IMR-90 (cell line): ENCODE results near the gene PRKACA. TPM values are rescaled to one million over a fixed set of nuclear protein-coding genes. Genes with fewer than 3 reads are reported as not detected.
A peak's percentile ranks its signal among the peaks of the same experiment; 100 is the strongest.

Experiments
- ATAC-seq: fragments of 200-7000 bp; cut with Tn5 transposase; 2 replicates; pipeline ENCODE4 v1.9.1; 2020; ENCODE audit warnings: low read depth, mild to moderate bottlenecking, moderate library complexity
- BruUV-seq: library from RNA; stranded (reverse); fragments of 400-500 nt; replicated peaks from 2 replicates; lab custom pipeline; 2021; lab: Mats Ljungman, UMichigan
- CTCF ChIA-PET: fragments of 300-600 bp; formaldehyde crosslinking; extraction: SDS; loops from one replicate; lab custom pipeline; 2021; ENCODE audit warnings: antibody characterized with exemption; lab: Yijun Ruan, JAX
- POLR2A ChIA-PET: fragments of 300-600 bp; sonication (Branson Sonifier 250); formaldehyde crosslinking; loops from one replicate; lab custom pipeline; 2022; ENCODE audit warnings: antibody characterized with exemption; ENCODE audit not compliant: unreplicated experiment; lab: Charles Lee
- DNase-seq: peaks from one replicate; pipeline ENCODE4 v3.0.0; 2013
- H2AFZ ChIP-seq: replicated peaks from 2 replicates; pipeline ENCODE3; 2013; ENCODE audit warnings: low read length, mild to moderate bottlenecking; ENCODE audit not compliant: poor library complexity
- H2AK5ac ChIP-seq: 2 replicates; pipeline ENCODE4 v1.6.1; 2013; ENCODE audit warnings: low read depth, low read length, inconsistent platforms
- H2AK9ac ChIP-seq: replicated peaks from 2 replicates; pipeline ENCODE3; 2013; ENCODE audit warnings: mild to moderate bottlenecking, low read depth, low read length, moderate library complexity; ENCODE audit not compliant: poor library complexity
- H2BK120ac ChIP-seq: 2 replicates; pipeline ENCODE4 v1.6.1; 2013; ENCODE audit warnings: low read depth, low read length, inconsistent platforms
- H2BK15ac ChIP-seq: 3 replicates; pipeline ENCODE4 v1.6.1; 2013; ENCODE audit warnings: low read depth, low read length, inconsistent platforms
- H2BK20ac ChIP-seq: 2 replicates; pipeline ENCODE4 v1.6.1; 2013; ENCODE audit warnings: low read depth, mild to moderate bottlenecking, inconsistent platforms, low read length, moderate library complexity
- H2BK5ac ChIP-seq: 2 replicates; pipeline ENCODE4 v1.6.1; 2013; ENCODE audit warnings: mild to moderate bottlenecking, low read depth, low read length, inconsistent platforms; ENCODE audit not compliant: poor library complexity, severe bottlenecking
- H3K14ac ChIP-seq: replicated peaks from 2 replicates; pipeline ENCODE4 v1.6.1; 2013; ENCODE audit warnings: low read depth, low read length, inconsistent platforms
- H3K18ac ChIP-seq: 2 replicates; pipeline ENCODE4 v1.6.1; 2013; ENCODE audit warnings: low read depth, low read length, control low read depth
- H3K23ac ChIP-seq: 2 replicates; pipeline ENCODE4 v1.6.1; 2013; ENCODE audit warnings: low read depth, low read length, inconsistent platforms
- H3K27ac ChIP-seq: 2 replicates; pipeline ENCODE4 v1.5.1; 2013; ENCODE audit warnings: mild to moderate bottlenecking, control low read depth, low read length; ENCODE audit not compliant: insufficient read depth
- H3K27me3 ChIP-seq: 2 replicates; pipeline ENCODE4 v1.6.1; 2013; ENCODE audit warnings: low read length; ENCODE audit not compliant: control insufficient read depth, insufficient read depth
- H3K36me3 ChIP-seq: 2 replicates; pipeline ENCODE4 v1.6.1; 2013; ENCODE audit warnings: low read length, mixed read lengths; ENCODE audit not compliant: control insufficient read depth, insufficient read depth
- H3K4ac ChIP-seq: 2 replicates; pipeline ENCODE4 v1.6.1; 2013; ENCODE audit warnings: low read depth, low read length, inconsistent platforms
- H3K4me1 ChIP-seq: 2 replicates; pipeline ENCODE4 v1.6.1; 2013; ENCODE audit warnings: low read length, mixed read lengths; ENCODE audit not compliant: control insufficient read depth, insufficient read depth
- H3K4me2 ChIP-seq: 2 replicates; pipeline ENCODE4 v1.6.1; 2013; ENCODE audit warnings: low read depth, mild to moderate bottlenecking, control low read depth, low read length, moderate library complexity
- H3K4me3 ChIP-seq: 2 replicates; pipeline ENCODE4 v1.5.1; 2013; ENCODE audit warnings: low read depth, mild to moderate bottlenecking, control low read depth, low read length, moderate library complexity; ENCODE audit not compliant: insufficient read depth
- H3K56ac ChIP-seq: 2 replicates; pipeline ENCODE4 v1.6.1; 2013; ENCODE audit warnings: low read length, inconsistent platforms; ENCODE audit not compliant: insufficient read depth; ENCODE audit errors: extremely low read depth
- H3K79me1 ChIP-seq, 2 experiments: 2 replicates each; pipeline ENCODE4 v1.6.1; 2013; ENCODE audit warnings: low read length in 2 of 2, inconsistent platforms in 1 of 2, low read depth in 1 of 2
- H3K9ac ChIP-seq: 2 replicates; pipeline ENCODE4 v1.6.1; 2013; ENCODE audit warnings: low read depth, low read length, control low read depth
- H3K9me1 ChIP-seq: 2 replicates; pipeline ENCODE4 v1.6.1; 2013; ENCODE audit warnings: low read length, inconsistent platforms; ENCODE audit not compliant: insufficient read depth
- H3K9me3 ChIP-seq: 2 replicates; pipeline ENCODE4 v1.6.1; 2013; ENCODE audit warnings: low read length; ENCODE audit not compliant: control insufficient read depth, insufficient read depth
- H4K20me1 ChIP-seq: 2 replicates; pipeline ENCODE4 v1.6.1; 2013; ENCODE audit warnings: low read length, inconsistent platforms; ENCODE audit not compliant: insufficient read depth
- H4K5ac ChIP-seq: 2 replicates; pipeline ENCODE4 v1.6.1; 2013; ENCODE audit warnings: mild to moderate bottlenecking, low read depth, low read length, control low read depth
- H4K8ac ChIP-seq, 2 experiments: 2 replicates each; pipeline ENCODE4 v1.6.1; 2013; ENCODE audit warnings: low read depth in 2 of 2, low read length in 2 of 2, control low read depth in 1 of 2, inconsistent platforms in 1 of 2
- H4K91ac ChIP-seq: 2 replicates; pipeline ENCODE4 v1.6.1; 2013; ENCODE audit warnings: low read depth, low read length, inconsistent platforms; ENCODE audit not compliant: insufficient read depth
- CHD1 ChIP-seq: IDR thresholded peaks from 2 replicates; pipeline ENCODE4 v1.6.1; 2012; ENCODE audit warnings: low read depth, low read length, improper control_type of control experiment
- CTCF ChIP-seq: conservative IDR thresholded peaks from 2 replicates; pipeline ENCODE4 v1.5.1; 2012; ENCODE audit warnings: mild to moderate bottlenecking, low read depth, low read length, improper control_type of control experiment
- FOS ChIP-seq: fragments of 150-350 bp; IDR thresholded peaks from 2 replicates; pipeline ENCODE4 v1.6.1; 2016; ENCODE audit warnings: low read depth, low read length
- MAFK ChIP-seq: IDR thresholded peaks from 2 replicates; pipeline ENCODE4 v1.6.1; 2012; ENCODE audit warnings: low read depth, low read length, improper control_type of control experiment
- MAZ ChIP-seq: IDR thresholded peaks from 2 replicates; pipeline ENCODE4 v1.6.1; 2012; ENCODE audit warnings: low read depth, mild to moderate bottlenecking, low read length, improper control_type of control experiment, moderate library complexity, borderline replicate concordance
- NFE2L2 ChIP-seq: fragments of 150-350 bp; IDR thresholded peaks from 2 replicates; pipeline ENCODE4 v1.6.1; 2016; ENCODE audit warnings: low read depth, mild to moderate bottlenecking, low read length
- POLR2A ChIP-seq: IDR thresholded peaks from 2 replicates; pipeline ENCODE4 v1.6.1; 2012; ENCODE audit warnings: mild to moderate bottlenecking, low read depth, low read length
- RCOR1 ChIP-seq: IDR thresholded peaks from 2 replicates; pipeline ENCODE4 v1.6.1; 2012; ENCODE audit warnings: mild to moderate bottlenecking, low read length, improper control_type of control experiment; ENCODE audit not compliant: insufficient replicate concordance
- RFX5 ChIP-seq: IDR thresholded peaks from 2 replicates; pipeline ENCODE4 v1.8.0; 2012; ENCODE audit warnings: low read depth, mild to moderate bottlenecking, low read length, moderate library complexity
- SMC3 ChIP-seq: fragments of 150-350 bp; IDR thresholded peaks from 2 replicates; pipeline ENCODE4 v1.6.1; 2016; ENCODE audit warnings: low read depth, mild to moderate bottlenecking, antibody characterized with exemption, low read length, moderate library complexity
- USF2 ChIP-seq: fragments of 150-350 bp; IDR thresholded peaks from 2 replicates; pipeline ENCODE4 v1.6.1; 2017; ENCODE audit warnings: mild to moderate bottlenecking, antibody characterized with exemption, low read length, low read depth
- WGBS, 2 experiments: methylation state at CpG; one replicate each; pipeline versions ENCODE4 v1.1.5 to v1.1.7; 2013; ENCODE audit warnings: missing lambda C conversion rate in 2 of 2; ENCODE audit not compliant: insufficient read length in 1 of 2; ENCODE audit errors: extremely low coverage in 2 of 2; 5-methylcytosine and 5-hydroxymethylcytosine counted together
- dilution Hi-C: fragments of 300-500 bp; cut with HindIII; formaldehyde crosslinking; loops from one replicate; pipeline ENCODE4 v1.14.3; 2018; ENCODE audit warnings: low sequenced_read_pairs; ENCODE audit not compliant: unreplicated experiment
- in situ Hi-C: fragments of 300-500 bp; cut with MboI; formaldehyde crosslinking; loops from 3 replicates; pipeline ENCODE4 v1.14.3; 2019; ENCODE audit warnings: low sequenced_read_pairs, inconsistent platforms, mixed read lengths
- intact Hi-C: fragments of 100-400 bp; cut with micrococcal nuclease; formaldehyde crosslinking; loops from 2 replicates; pipeline ENCODE4 v1.10.0; 2022
- polyA plus RNA-seq, 3 experiments: library from polyadenylated mRNA; depleted of rRNA; stranded (reverse); fragments of >200 nt; gene quantifications; 2 replicates each; pipeline ENCODE4 v1.2.3, GENCODE V29; 2012; ENCODE audit warnings: low replicate concordance in 1 of 3
- total RNA-seq: library from RNA; depleted of rRNA; stranded (reverse); fragments of >200 nt; gene quantifications from 2 replicates; pipeline ENCODE4 v1.2.3, GENCODE V29; 2012

PRKACA gene
- total and polyA plus RNA-seq, 2 of the 4 experiments (the other 2 are of a cell fraction): 18.1 to 94.5 TPM

- Histone ChIP-seq H3K4me3 (peak overlapping the region; percentile 80; the same call in 1 of the 2 replicates), H4K91ac (no peak overlapping the region), H3K4ac (no peak overlapping the region), H3K9me3 (peaks cover 8% of the 10 kb centered on the region), H2BK20ac (no peak overlapping the region), H3K36me3 (peaks cover 19% of the 10 kb centered on the region), H3K27me3 (no peaks in the 10 kb centered on the region), H4K5ac (no peak overlapping the region), H3K23ac (no peak overlapping the region), H4K20me1 (peaks cover 7% of the 10 kb centered on the region), H2AK5ac (0 out of 2 replicates have a peak overlapping the region, but pooled peaks have one; percentile 48), H3K9ac (peak overlapping the region; percentile 78), H3K79me1 (peaks cover 0 to 6% of the 10 kb centered on the region in 2 experiments; a peak in 2 of 4 replicates), H3K4me2 (peak overlapping the region; percentile 97), H3K9me1 (no peaks in the 10 kb centered on the region), H3K14ac (no peak overlapping the region), H2BK15ac (no peak overlapping the region), H3K4me1 (no peaks in the 10 kb centered on the region), H2AFZ (peak overlapping the region; percentile 4), H2BK5ac (no peak overlapping the region), H3K18ac (no peak overlapping the region), H3K56ac (no peak overlapping the region), H2AK9ac (no peak overlapping the region), H4K8ac (peak overlapping the region; percentile 24 to 45; a peak in 2 of 4 replicates), H3K27ac (no peak overlapping the region), H2BK120ac (no peak overlapping the region)
- no peak for TF ChIP-seq RCOR1
- no peak for TF ChIP-seq RFX5
- no peak for TF ChIP-seq CHD1
- TF ChIP-seq FOS: no peak
- TF ChIP-seq USF2: no peak
- no peak for TF ChIP-seq MAZ
- TF ChIP-seq CTCF: no peak
- TF ChIP-seq SMC3: no peak
- no peak for TF ChIP-seq MAFK
- TF ChIP-seq NFE2L2: no peak
- no peak for TF ChIP-seq POLR2A
- DNase-seq: no peak
- dilution Hi-C loops (no loop called here), in situ Hi-C loops (loop anchor here (25.0 kb wide), 1 partner anchor 330 kb away; the partner anchor contains the start of genes C19orf53 and MRI1), intact Hi-C loops (loop anchor here (2.0 kb wide), 1 partner anchor 45 kb away; the partner anchor contains the start of gene ASF1B)
- WGBS, 2 experiments: no CpG with 5 or more reads among the region's 15 CpGs
- BruUV-seq: TSS peak; percentile 91
- CTCF ChIA-PET: no interaction called here
- ATAC-seq: no peak
- POLR2A ChIA-PET: no interaction called here
Measured at GRCh38 chr19:14091813-14092462, 25.6 kb downstream of the PRKACA start.
